Ascending aorta (tissue), 2 donors: ENCODE measurements around the gene CSF2. TPM values are rescaled to one million over a fixed set of nuclear protein-coding genes. Genes with fewer than 3 reads are reported as not detected.

Source experiments
- DNase-seq, 2 donors: peaks; one replicate each; pipeline ENCODE4 v3.0.0-alpha.2; 2019; ENCODE audit warnings: low spot score in 2 of 2
- H3K27ac ChIP-seq, 2 donors: fragments of 200-600 bp; sonication (generic); one replicate each; pipeline ENCODE4 v1.5.1; 2016 to 2017; ENCODE audit warnings: mild to moderate bottlenecking in 1 of 2
- H3K27me3 ChIP-seq: fragments of 200-600 bp; sonication (generic); one replicate; pipeline ENCODE4 v1.5.1; 2017
- H3K36me3 ChIP-seq, 2 donors: fragments of 200-600 bp; sonication (generic); one replicate each; pipeline ENCODE4 v1.5.1; 2016
- H3K4me1 ChIP-seq, 2 donors: fragments of 200-600 bp; sonication (generic); one replicate each; pipeline ENCODE4 v1.5.1; 2016 to 2017; ENCODE audit warnings: mild to moderate bottlenecking in 1 of 2
- H3K4me3 ChIP-seq, 2 donors: fragments of 200-600 bp; sonication (generic); one replicate each; pipeline ENCODE4 v1.5.1; 2016 to 2017; ENCODE audit warnings: mild to moderate bottlenecking in 1 of 2
- H3K9me3 ChIP-seq, 2 donors: fragments of 200-600 bp; sonication (generic); one replicate each; pipeline ENCODE4 v1.5.1; 2016
- CTCF ChIP-seq, 3 experiments: fragments of 200-600 bp in 2 of 3; fragments of 450-650 bp in 1 of 3; sonication (generic) in 2 of 3; IDR thresholded peaks; one replicate each; pipeline ENCODE4 v1.5.1; 2016 to 2019; ENCODE audit warnings: antibody characterized with exemption in 3 of 3, mild to moderate bottlenecking in 1 of 3, moderate library complexity in 1 of 3
- intact Hi-C: fragments of 100-400 bp; cut with DNase I; formaldehyde crosslinking; loops from one replicate; pipeline ENCODE4 v1.15.1; 2023
- total RNA-seq: library from RNA; depleted of rRNA; stranded (reverse); fragments of >200 nt; gene quantifications from one replicate; pipeline ENCODE4 v1.1.0, GENCODE V29; 2016

CSF2 gene
- total RNA-seq, 1 donor from 2014 or later: not detected

- no peak overlapping the region for H3K4me3 ChIP-seq
- H3K9me3 ChIP-seq: no peaks in the 10 kb centered on the region
- H3K36me3 ChIP-seq: no peaks in the 10 kb centered on the region
- no peak for DNase-seq
- H3K4me1 ChIP-seq: no peaks in the 10 kb centered on the region
- no peak for TF ChIP-seq CTCF (IDR thresholded peaks at IDR 0.05)
- intact Hi-C loops: no loop called here
- H3K27ac ChIP-seq: no peak overlapping the region
- no peaks in the 10 kb centered on the region for H3K27me3 ChIP-seq
These were observed 20.9 kb downstream of the CSF2 start for GRCh38 chr5:132094393-132095076.

- Histone ChIP-seq H3K27me3 (no peaks in the 10 kb centered on the region), H3K36me3 (no peaks in the 10 kb centered on the region), H3K27ac (no peak overlapping the region), H3K4me1 (no peaks in the 10 kb centered on the region), H3K4me3 (no peak overlapping the region), H3K9me3 (no peaks in the 10 kb centered on the region)
- no peak for DNase-seq
- TF ChIP-seq CTCF (IDR thresholded peaks at IDR 0.05): no peak
- intact Hi-C loops: no loop called here
These were observed 21.5 kb downstream of the CSF2 start for GRCh38 chr5:132095077-132095410.

GRCh38 chr5:132095424-132095972, 21.9 kb downstream of the CSF2 start:
- intact Hi-C loops: no loop called here
- no peak overlapping the region for H3K27ac ChIP-seq
- H3K36me3 ChIP-seq: no peaks in the 10 kb centered on the region
- H3K9me3 ChIP-seq: no peaks in the 10 kb centered on the region
- DNase-seq: no peak
- no peak overlapping the region for H3K4me3 ChIP-seq
- no peaks in the 10 kb centered on the region for H3K27me3 ChIP-seq
- no peak for TF ChIP-seq CTCF (IDR thresholded peaks at IDR 0.05)
- H3K4me1 ChIP-seq: no peaks in the 10 kb centered on the region

GRCh38 chr5:132096904-132097303, 23.3 kb downstream of the CSF2 start:
- Histone ChIP-seq H3K9me3 (no peaks in the 10 kb centered on the region), H3K27me3 (no peaks in the 10 kb centered on the region), H3K27ac (no peak overlapping the region), H3K36me3 (no peaks in the 10 kb centered on the region), H3K4me3 (no peak overlapping the region), H3K4me1 (no peaks in the 10 kb centered on the region)
- TF ChIP-seq CTCF (IDR thresholded peaks at IDR 0.05): no peak
- no peak for DNase-seq
- intact Hi-C loops: no loop called here

- Histone ChIP-seq H3K4me3 (no peak overlapping the region), H3K27me3 (no peaks in the 10 kb centered on the region), H3K9me3 (no peaks in the 10 kb centered on the region), H3K27ac (no peak overlapping the region), H3K36me3 (no peaks in the 10 kb centered on the region), H3K4me1 (peaks cover 4 to 5% of the 10 kb centered on the region in 2 donors)
- DNase-seq: no peak
- intact Hi-C loops: no loop called here
- TF ChIP-seq CTCF (IDR thresholded peaks at IDR 0.05): no peak
These were observed 24.6 kb downstream of the CSF2 start for GRCh38 chr5:132098151-132098594.
